Breast epithelium (tissue), 3 donors: ENCODE measurements around the gene ADORA3.

Source experiments
- POLR2A ChIP-seq: fragments of 450-650 bp; IDR thresholded peaks from one replicate; pipeline ENCODE4 v1.6.1; 2016; ENCODE audit warnings: antibody characterized with exemption, mild to moderate bottlenecking, moderate library complexity
- TF ChIP-seq, protein P1 (sequence below), 3 donors: fragments of 450-650 bp; IDR thresholded peaks; one replicate each; pipeline ENCODE4 v1.5.1; 2016 to 2017; ENCODE audit warnings: antibody characterized with exemption in 3 of 3, mild to moderate bottlenecking in 3 of 3, moderate library complexity in 3 of 3

DNA sequence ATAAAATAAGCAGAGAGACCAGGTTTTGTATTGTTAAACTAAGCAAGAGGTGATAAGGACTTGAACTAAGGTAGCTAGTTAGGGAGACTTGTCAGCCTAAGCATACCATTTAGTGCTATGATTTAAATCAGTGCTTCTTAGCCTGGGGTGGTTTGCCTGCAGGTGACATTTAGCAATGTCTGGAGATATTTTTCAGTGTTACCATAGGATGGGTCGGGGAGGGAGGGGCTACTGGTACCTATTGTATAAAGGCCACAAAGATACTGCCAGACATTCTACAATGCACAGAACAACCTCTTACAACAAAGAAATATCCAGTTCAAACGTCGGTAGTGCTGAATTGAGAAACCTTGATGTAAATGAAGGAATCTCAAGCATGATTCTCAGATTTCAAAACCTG is 50.9 kb downstream of the ADORA3 start:
- TF ChIP-seq, protein P1, sequence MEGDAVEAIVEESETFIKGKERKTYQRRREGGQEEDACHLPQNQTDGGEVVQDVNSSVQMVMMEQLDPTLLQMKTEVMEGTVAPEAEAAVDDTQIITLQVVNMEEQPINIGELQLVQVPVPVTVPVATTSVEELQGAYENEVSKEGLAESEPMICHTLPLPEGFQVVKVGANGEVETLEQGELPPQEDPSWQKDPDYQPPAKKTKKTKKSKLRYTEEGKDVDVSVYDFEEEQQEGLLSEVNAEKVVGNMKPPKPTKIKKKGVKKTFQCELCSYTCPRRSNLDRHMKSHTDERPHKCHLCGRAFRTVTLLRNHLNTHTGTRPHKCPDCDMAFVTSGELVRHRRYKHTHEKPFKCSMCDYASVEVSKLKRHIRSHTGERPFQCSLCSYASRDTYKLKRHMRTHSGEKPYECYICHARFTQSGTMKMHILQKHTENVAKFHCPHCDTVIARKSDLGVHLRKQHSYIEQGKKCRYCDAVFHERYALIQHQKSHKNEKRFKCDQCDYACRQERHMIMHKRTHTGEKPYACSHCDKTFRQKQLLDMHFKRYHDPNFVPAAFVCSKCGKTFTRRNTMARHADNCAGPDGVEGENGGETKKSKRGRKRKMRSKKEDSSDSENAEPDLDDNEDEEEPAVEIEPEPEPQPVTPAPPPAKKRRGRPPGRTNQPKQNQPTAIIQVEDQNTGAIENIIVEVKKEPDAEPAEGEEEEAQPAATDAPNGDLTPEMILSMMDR (IDR thresholded peaks at IDR 0.05), result no peak
- TF ChIP-seq POLR2A, result no peak
